Measurements from ENCODE around the gene SETD6.
"Not testable (repeated sequence)": the region's sequence is repeated elsewhere in the genome, so short reads cannot be mapped to it uniquely, and the experiment has no call there.

The SETD6 gene, protein sequence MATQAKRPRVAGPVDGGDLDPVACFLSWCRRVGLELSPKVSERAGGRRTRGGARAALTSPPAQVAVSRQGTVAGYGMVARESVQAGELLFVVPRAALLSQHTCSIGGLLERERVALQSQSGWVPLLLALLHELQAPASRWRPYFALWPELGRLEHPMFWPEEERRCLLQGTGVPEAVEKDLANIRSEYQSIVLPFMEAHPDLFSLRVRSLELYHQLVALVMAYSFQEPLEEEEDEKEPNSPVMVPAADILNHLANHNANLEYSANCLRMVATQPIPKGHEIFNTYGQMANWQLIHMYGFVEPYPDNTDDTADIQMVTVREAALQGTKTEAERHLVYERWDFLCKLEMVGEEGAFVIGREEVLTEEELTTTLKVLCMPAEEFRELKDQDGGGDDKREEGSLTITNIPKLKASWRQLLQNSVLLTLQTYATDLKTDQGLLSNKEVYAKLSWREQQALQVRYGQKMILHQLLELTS

GRCh38 chr16:58515125-58515870, at the start of gene SETD6:
TSS of gene SETD6 (plus strand) at chr16:58515517. CDS start at chr16:58515538, 21 bp downstream.
- peak; percentile 70 for DNase-seq

DNA sequence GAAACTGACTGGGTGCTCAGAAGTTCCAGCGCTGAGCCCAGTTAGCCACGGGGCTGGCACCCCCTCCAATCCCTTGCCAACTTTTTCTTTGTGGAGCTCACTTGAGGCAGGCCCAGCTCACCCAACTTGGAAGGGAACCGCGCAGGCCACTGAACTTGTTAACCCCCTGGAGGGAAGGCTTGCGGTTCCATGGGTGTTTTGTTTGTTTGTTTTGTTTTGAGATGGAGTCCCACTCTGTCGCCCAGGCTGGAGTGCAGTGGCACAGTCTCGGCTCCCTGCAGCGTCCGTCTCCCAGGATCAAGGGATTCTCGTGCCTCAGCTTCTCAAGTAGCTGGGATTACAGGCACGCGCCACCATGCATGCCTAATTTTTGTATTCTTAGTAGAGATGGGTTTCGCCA, 49.5 kb upstream of the SETD6 start:
- no peak for DNase-seq

GRCh38 chr16:58466396-58466795, 48.9 kb upstream of the SETD6 start:
- DNase-seq, result no peak

GRCh38 chr16:58467905-58468304, 47.4 kb upstream of the SETD6 start:
- no peak for DNase-seq

DNA sequence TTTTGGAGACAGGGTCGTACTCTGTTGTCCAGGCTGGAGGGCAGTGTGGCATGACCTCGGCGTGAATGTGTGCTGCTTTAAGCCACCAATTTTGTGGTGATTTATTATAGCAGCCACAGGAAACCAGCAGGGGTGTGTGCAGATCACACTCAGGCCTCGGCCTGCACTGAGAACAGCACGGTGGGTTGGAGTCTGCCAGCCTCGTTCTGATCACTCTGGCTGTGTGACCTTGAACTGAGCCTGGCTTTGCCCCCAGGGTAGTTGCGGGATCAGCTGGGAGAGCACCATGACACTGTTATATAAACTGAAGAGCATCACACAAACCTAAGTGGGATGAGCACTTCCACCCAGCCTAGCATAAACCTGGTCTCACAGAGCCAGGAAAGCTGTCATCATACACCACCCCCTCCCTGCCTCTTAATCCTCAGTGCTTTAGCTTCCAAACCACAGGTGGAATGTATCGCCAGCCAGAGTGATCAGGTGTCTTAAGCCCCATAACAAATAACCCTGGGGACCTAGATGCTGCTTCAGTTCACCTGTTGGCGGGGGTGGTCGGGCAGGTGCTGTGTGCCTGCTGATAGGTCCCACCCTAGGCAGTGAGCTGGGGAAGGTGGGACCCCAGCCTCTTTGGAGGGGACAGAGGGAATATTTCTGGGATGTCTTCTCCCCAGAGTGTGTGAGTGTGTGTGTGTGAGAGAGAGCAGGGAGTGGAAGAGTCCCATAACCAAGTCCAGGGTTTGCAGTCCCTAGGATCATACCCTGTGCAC, 43.9 kb upstream of the SETD6 start:
- no peak for DNase-seq

- no peak for DNase-seq
Measured at GRCh38 chr16:58472266-58472665, 43.1 kb upstream of the SETD6 start.

- no peak for DNase-seq
Measured at GRCh38 chr16:58472827-58473226, 42.5 kb upstream of the SETD6 start.

- DNase-seq, result no peak
Measured at GRCh38 chr16:58474296-58474695, 41.0 kb upstream of the SETD6 start.

GRCh38 chr16:58475091-58475619, 40.2 kb upstream of the SETD6 start:
- DNase-seq, result no peak

DNA sequence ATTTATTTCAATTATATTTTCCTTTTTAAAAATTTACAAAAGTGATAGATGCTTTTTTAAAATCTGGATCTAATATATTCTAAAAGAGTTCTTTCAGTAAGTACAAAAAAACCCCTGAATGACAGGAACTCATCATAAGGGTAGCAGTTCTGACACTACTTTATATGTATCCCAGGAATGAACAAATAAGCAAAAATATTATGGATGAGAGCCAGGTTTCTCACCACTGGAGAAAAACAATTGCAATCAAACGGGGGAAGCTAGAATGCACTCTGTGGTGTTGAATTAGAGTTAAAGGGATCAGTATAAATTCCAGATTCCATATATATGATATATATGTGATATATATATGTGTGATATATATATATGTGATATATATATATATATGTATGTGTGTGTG, 38.5 kb upstream of the SETD6 start:
- no peak for DNase-seq

- DNase-seq, result no peak
Measured at GRCh38 chr16:58478427-58478826, 36.9 kb upstream of the SETD6 start.

DNA sequence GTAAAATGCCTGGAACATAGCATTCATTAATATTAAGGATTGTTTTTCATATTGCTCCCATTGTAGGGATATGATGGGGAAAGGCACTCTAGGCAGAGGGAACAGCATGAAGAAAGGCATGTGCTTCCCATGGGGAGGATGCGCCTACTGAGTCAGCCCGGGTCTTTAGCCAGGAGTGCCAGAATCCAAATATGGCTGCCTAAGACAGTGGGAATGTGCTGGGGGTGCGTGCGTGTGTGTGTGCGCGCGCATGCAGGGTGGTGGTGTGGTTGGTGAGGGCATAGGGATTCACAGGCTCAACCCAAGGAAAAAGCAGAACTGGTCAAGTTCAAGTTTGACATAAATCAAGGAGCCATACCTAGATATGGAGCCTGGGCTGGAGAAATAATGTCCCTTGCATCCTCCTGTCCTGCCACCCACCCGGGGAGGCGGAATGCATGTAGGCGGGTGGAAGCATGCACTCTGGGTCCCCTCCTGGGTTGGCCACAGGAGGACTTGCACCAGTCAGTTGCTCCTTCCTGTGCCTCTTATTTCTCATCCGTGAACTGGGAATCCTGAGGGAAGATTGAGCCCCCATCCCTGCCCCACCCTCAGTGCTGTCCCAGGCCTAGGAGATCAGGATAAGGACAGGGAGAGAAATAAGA, 34.0 kb upstream of the SETD6 start:
- no peak for DNase-seq

GRCh38 chr16:58481931-58482330, 33.4 kb upstream of the SETD6 start:
- DNase-seq, result no peak

- DNase-seq, result no peak
Measured at GRCh38 chr16:58485184-58485887, 30.0 kb upstream of the SETD6 start.

DNA sequence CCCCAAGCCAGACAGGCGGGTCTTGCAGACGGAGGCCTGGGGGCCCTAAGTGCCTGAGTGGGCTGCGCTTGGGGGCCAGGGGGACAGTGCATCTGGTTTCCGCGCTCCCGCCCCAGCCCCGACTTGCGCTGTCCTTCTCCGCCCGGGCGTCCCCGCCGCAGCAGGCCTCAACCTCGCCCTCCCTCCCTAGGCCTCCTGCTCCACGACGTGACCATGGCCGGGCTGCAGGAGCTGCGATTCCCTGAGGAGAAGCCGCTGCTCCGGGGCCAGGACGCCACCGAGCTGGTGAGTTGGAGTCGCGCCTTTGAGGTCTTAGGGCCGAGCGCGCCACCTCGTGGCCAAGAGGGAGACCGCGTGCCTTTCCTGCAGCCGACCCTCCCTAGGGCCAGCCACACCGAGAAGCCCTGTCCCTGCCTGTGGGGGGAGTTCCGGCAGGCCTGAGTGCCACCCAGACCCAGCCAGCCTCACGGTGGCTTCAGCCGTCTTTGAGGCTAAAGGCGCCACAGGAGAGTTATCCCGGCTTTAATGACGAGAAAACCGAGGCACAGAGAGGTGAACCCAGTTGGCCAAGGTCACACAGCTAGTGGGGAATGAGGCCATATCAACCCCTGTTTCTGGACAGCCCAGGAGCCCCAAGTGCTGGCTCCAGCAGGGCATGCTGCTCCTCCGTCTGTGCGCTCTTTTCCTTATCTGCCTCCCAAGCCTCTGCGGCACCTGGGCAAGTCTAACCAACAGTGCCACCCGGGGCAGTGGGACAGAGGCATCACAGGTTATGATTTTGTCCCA, 27.6 kb upstream of the SETD6 start:
- peak; percentile 69 for DNase-seq

GRCh38 chr16:58488531-58488930, 26.8 kb upstream of the SETD6 start:
- DNase-seq, result no peak

- no peak for DNase-seq
Measured at GRCh38 chr16:58490065-58490464, 25.3 kb upstream of the SETD6 start.

DNA sequence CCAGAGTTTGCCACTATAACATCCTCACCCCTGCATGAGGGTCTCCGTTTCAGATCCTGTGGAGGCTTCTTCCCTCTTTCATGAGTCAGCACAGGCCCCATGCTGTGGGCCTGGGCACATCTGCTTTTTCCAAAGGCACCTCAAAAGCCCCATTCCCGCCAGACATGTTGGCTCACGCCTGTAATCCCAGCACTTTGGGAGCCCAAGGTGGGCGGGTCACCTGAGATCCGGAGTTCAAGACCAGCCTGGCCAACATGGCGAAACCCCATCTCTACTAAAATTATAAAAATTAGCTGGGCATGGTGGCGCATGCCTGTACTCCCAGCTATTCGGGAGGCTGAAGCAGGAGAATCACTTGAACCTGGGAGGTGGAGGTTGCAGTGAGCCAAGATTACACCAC, 24.8 kb upstream of the SETD6 start:
- not testable (repeated sequence) for DNase-seq

- no peak for DNase-seq
Measured at GRCh38 chr16:58492066-58492465, 23.3 kb upstream of the SETD6 start.

- no peak for DNase-seq
Measured at GRCh38 chr16:58492735-58493134, 22.6 kb upstream of the SETD6 start.
